H1 (cell line): ENCODE data around the gene RAB8B. TPM values are rescaled to one million over a fixed set of nuclear protein-coding genes. Genes with fewer than 3 reads are reported as not detected.
A peak's percentile ranks its signal among the peaks of the same experiment; 100 is the strongest.

Experiments
- CTCF ChIA-PET: fragments of 300-600 bp; sonication (Branson Sonifier 250); formaldehyde crosslinking; loops from one replicate; lab custom pipeline; 2021; ENCODE audit not compliant: partially characterized antibody; lab: Charles Lee
- POLR2A ChIA-PET: fragments of 300-600 bp; sonication (Branson Sonifier 250); formaldehyde crosslinking; loops from one replicate; lab custom pipeline; 2021; ENCODE audit warnings: inconsistent platforms; ENCODE audit not compliant: partially characterized antibody; lab: Charles Lee
- DNase-seq, 2 experiments: peaks; one replicate each; pipeline versions ENCODE4 v3.0.0 to v3.0.0-alpha.2; 2010 to 2022; ENCODE audit warnings: low spot score in 2 of 2, low read depth in 1 of 2, mixed read lengths in 1 of 2
- FAIRE-seq: peaks from 2 replicates; lab custom pipeline; 2011; peaks lifted over from hg19 to GRCh38; lab: Jason Lieb, UNC
- H2AFZ ChIP-seq: 2 replicates; pipeline ENCODE4 v1.8.1; 2012; ENCODE audit warnings: low read length, inconsistent platforms
- H2AK5ac ChIP-seq: 2 replicates; pipeline ENCODE4 v1.6.1; 2013; ENCODE audit warnings: low read depth, low read length
- H2BK120ac ChIP-seq: replicated peaks from 2 replicates; pipeline ENCODE3; 2013; ENCODE audit warnings: low read depth, low read length, inconsistent platforms
- H2BK12ac ChIP-seq: 2 replicates; pipeline ENCODE4 v1.6.1; 2013; ENCODE audit warnings: low read depth, low read length
- H2BK15ac ChIP-seq: 2 replicates; pipeline ENCODE4 v1.6.1; 2013; ENCODE audit warnings: low read length
- H2BK20ac ChIP-seq: 2 replicates; pipeline ENCODE4 v1.6.1; 2013; ENCODE audit warnings: low read length
- H2BK5ac ChIP-seq: 2 replicates; pipeline ENCODE4 v1.6.1; 2013; ENCODE audit warnings: low read depth, low read length
- H3K14ac ChIP-seq: 2 replicates; pipeline ENCODE4 v1.6.1; 2013; ENCODE audit warnings: inconsistent platforms; ENCODE audit not compliant: insufficient read length
- H3K18ac ChIP-seq: 2 replicates; pipeline ENCODE4 v1.6.1; 2013; ENCODE audit warnings: low read length; ENCODE audit errors: extremely low read depth
- H3K23ac ChIP-seq: 2 replicates; pipeline ENCODE4 v1.6.1; 2013; ENCODE audit warnings: inconsistent platforms; ENCODE audit not compliant: insufficient read length
- H3K23me2 ChIP-seq: 2 replicates; pipeline ENCODE4 v1.6.1; 2013; ENCODE audit warnings: low read depth, low read length
- H3K27ac ChIP-seq: 2 replicates; pipeline ENCODE4 v1.6.1; 2011; ENCODE audit warnings: low read depth, low read length, inconsistent platforms
- H3K27me3 ChIP-seq, 4 experiments: replicated peaks in 1 of 4; 1 replicate in 1 of 4; 2 replicates in 3 of 4; pipeline versions ENCODE4 v1.6.1 to v1.8.1; 2011 to 2013; ENCODE audit warnings: low read length in 3 of 4, mild to moderate bottlenecking in 3 of 4, inconsistent platforms in 2 of 4, mixed read lengths in 2 of 4, moderate library complexity in 1 of 4; ENCODE audit not compliant: control insufficient read depth in 3 of 4, insufficient read depth in 3 of 4; ENCODE audit errors: extremely low read depth in 1 of 4
- H3K36me3 ChIP-seq, 4 experiments: 2 replicates each; pipeline versions ENCODE4 v1.6.1 to v1.8.1; 2011 to 2013; ENCODE audit warnings: mild to moderate bottlenecking in 4 of 4, low read length in 3 of 4, moderate library complexity in 2 of 4, control low read depth in 1 of 4, inconsistent platforms in 1 of 4; ENCODE audit not compliant: insufficient read depth in 4 of 4, control insufficient read depth in 2 of 4
- H3K4ac ChIP-seq: replicated peaks from 2 replicates; pipeline ENCODE3; 2013; ENCODE audit warnings: low read length, low read depth, mixed read lengths, inconsistent platforms; ENCODE audit not compliant: insufficient read length
- H3K4me1 ChIP-seq, 4 experiments: replicated peaks in 1 of 4; 1 replicate in 1 of 4; 2 replicates in 3 of 4; pipeline versions ENCODE4 v1.6.1 to v1.8.1; 2011 to 2013; ENCODE audit warnings: low read length in 3 of 4, inconsistent platforms in 2 of 4, mixed read lengths in 1 of 4; ENCODE audit not compliant: insufficient read depth in 4 of 4, control insufficient read depth in 3 of 4
- H3K4me2 ChIP-seq, 2 experiments: 2 replicates each; pipeline versions ENCODE4 v1.6.1 to v1.8.1; 2011 to 2013; ENCODE audit warnings: low read depth in 2 of 2, low read length in 2 of 2, control low read depth in 1 of 2, inconsistent platforms in 1 of 2, mild to moderate bottlenecking in 1 of 2; ENCODE audit not compliant: insufficient read depth in 1 of 2
- H3K4me3 ChIP-seq, 4 experiments: fragments of 200-600, 300-600 bp in 1 of 4; sonication (generic), shearing (Covaris generic), sonication (Bioruptor Twin) in 1 of 4; 2 replicates each; pipeline versions ENCODE4 v1.5.1 to v1.8.1; 2011 to 2016; ENCODE audit warnings: low read length in 4 of 4, low read depth in 3 of 4, control low read depth in 2 of 4, inconsistent platforms in 2 of 4, mild to moderate bottlenecking in 2 of 4, mixed read lengths in 1 of 4, moderate library complexity in 1 of 4; ENCODE audit not compliant: insufficient read depth in 2 of 4; ENCODE audit errors: extremely low read depth in 1 of 4
- H3K56ac ChIP-seq: replicated peaks from 2 replicates; pipeline ENCODE3; 2013; ENCODE audit warnings: low read depth, mild to moderate bottlenecking, mixed read lengths, low read length, inconsistent platforms; ENCODE audit not compliant: insufficient read length
- H3K79me1 ChIP-seq: 2 replicates; pipeline ENCODE4 v1.6.1; 2013; ENCODE audit warnings: low read depth, low read length, control low read depth
- H3K79me2 ChIP-seq, 2 experiments: 2 replicates each; pipeline versions ENCODE4 v1.6.1 to v1.8.1; 2012 to 2013; ENCODE audit warnings: low read length in 2 of 2, mild to moderate bottlenecking in 2 of 2, inconsistent platforms in 1 of 2; ENCODE audit not compliant: insufficient read depth in 2 of 2, control insufficient read depth in 1 of 2
- H3K9ac ChIP-seq, 4 experiments: replicated peaks in 1 of 4; 1 replicate in 1 of 4; 2 replicates in 3 of 4; pipeline versions ENCODE4 v1.6.1 to v1.8.1; 2011 to 2013; ENCODE audit warnings: low read depth in 3 of 4, low read length in 3 of 4, control low read depth in 2 of 4, mild to moderate bottlenecking in 2 of 4, moderate library complexity in 2 of 4, inconsistent platforms in 1 of 4; ENCODE audit errors: extremely low read depth in 1 of 4
- H3K9me3 ChIP-seq, 2 experiments: 2 replicates each; pipeline versions ENCODE4 v1.6.1 to v1.8.1; 2012 to 2013; ENCODE audit warnings: mild to moderate bottlenecking in 2 of 2, moderate library complexity in 2 of 2, control low read depth in 1 of 2, inconsistent platforms in 1 of 2, low read depth in 1 of 2, low read length in 1 of 2, mixed read lengths in 1 of 2; ENCODE audit not compliant: insufficient read depth in 2 of 2
- H4K20me1 ChIP-seq, 2 experiments: replicated peaks in 1 of 2; 2 replicates each; pipeline versions ENCODE3 to v1.8.1; 2011 to 2013; ENCODE audit warnings: inconsistent platforms in 2 of 2, low read length in 2 of 2, mild to moderate bottlenecking in 1 of 2; ENCODE audit not compliant: insufficient read depth in 2 of 2, control insufficient read depth in 1 of 2
- H4K5ac ChIP-seq: 2 replicates; pipeline ENCODE4 v1.6.1; 2013; ENCODE audit warnings: low read length, low read depth, mixed read lengths, inconsistent platforms; ENCODE audit not compliant: insufficient read length
- H4K8ac ChIP-seq: 2 replicates; pipeline ENCODE4 v1.8.0; 2013; ENCODE audit warnings: mild to moderate bottlenecking, moderate library complexity, low read length, inconsistent platforms; ENCODE audit not compliant: insufficient read depth; ENCODE audit errors: extremely low read depth
- H4K91ac ChIP-seq: replicated peaks from 2 replicates; pipeline ENCODE3; 2013; ENCODE audit warnings: low read length, mixed read lengths, inconsistent platforms; ENCODE audit not compliant: insufficient read length
- CBX8 ChIP-seq: fragments of 300-800, 300-1000 bp; sonication (generic); IDR thresholded peaks from 2 replicates; pipeline ENCODE4 v1.7.1; 2016; ENCODE audit warnings: low read depth, low read length, borderline replicate concordance
- CEBPB ChIP-seq: IDR thresholded peaks from 2 replicates; pipeline ENCODE4 v1.6.1; 2012; ENCODE audit warnings: low read depth, low read length
- CREB1 ChIP-seq: IDR thresholded peaks from 2 replicates; pipeline ENCODE4 v1.6.1; 2012; ENCODE audit warnings: inconsistent platforms
- GTF2F1 ChIP-seq: IDR thresholded peaks from 2 replicates; pipeline ENCODE4 v1.6.1; 2012; ENCODE audit warnings: low read depth, low read length, improper control_type of control experiment, borderline replicate concordance
- KDM1A ChIP-seq: fragments of 200-600, 300-600 bp; sonication (generic); IDR thresholded peaks from 2 replicates; pipeline ENCODE4 v1.7.1; 2016; ENCODE audit warnings: mild to moderate bottlenecking, low read length, borderline replicate concordance
- KDM4A ChIP-seq: IDR thresholded peaks from one replicate; pipeline ENCODE4 v1.7.1; 2012; ENCODE audit warnings: low read depth, mild to moderate bottlenecking, moderate library complexity, low read length, inconsistent platforms; ENCODE audit not compliant: severe bottlenecking
- MAFK ChIP-seq: IDR thresholded peaks from 2 replicates; pipeline ENCODE4 v1.6.1; 2012; ENCODE audit warnings: low read depth, mild to moderate bottlenecking, improper control_type of control experiment, low read length
- MAX ChIP-seq: IDR thresholded peaks from 2 replicates; pipeline ENCODE4 v1.6.1; 2012; ENCODE audit warnings: inconsistent platforms
- PHF8 ChIP-seq: fragments of 200-600 bp; sonication (generic); conservative IDR thresholded peaks from 2 replicates; pipeline ENCODE4 v1.7.1; 2012; ENCODE audit warnings: low read depth, mild to moderate bottlenecking, inconsistent platforms, low read length, moderate library complexity
- RBBP5 ChIP-seq: IDR thresholded peaks from 2 replicates; pipeline ENCODE4 v1.7.1; 2012; ENCODE audit warnings: low read depth, mild to moderate bottlenecking, inconsistent platforms, low read length, moderate library complexity, borderline replicate concordance
- SP4 ChIP-seq: IDR thresholded peaks from 2 replicates; pipeline ENCODE4 v1.6.1; 2012; ENCODE audit warnings: low read length, inconsistent platforms
- SRF ChIP-seq: IDR thresholded peaks from 2 replicates; pipeline ENCODE4 v1.6.1; 2011; ENCODE audit warnings: mild to moderate bottlenecking, low read depth, low read length, moderate library complexity
- ZNF274 ChIP-seq: IDR thresholded peaks from 2 replicates; pipeline ENCODE4 v1.7.0; 2012; ENCODE audit warnings: low read length, borderline replicate concordance; ENCODE audit errors: extremely low read depth
- WGBS, 2 experiments: shearing (Covaris generic) in 1 of 2; methylation state at CpG; one replicate each; pipeline versions ENCODE4 v1.1.6 to v1.1.7; 2013 to 2015; ENCODE audit warnings: low lambda C conversion rate in 2 of 2, mixed read lengths in 2 of 2, inconsistent platforms in 1 of 2, low coverage in 1 of 2, missing lambda C conversion rate in 1 of 2; ENCODE audit not compliant: insufficient replicate concordance in 2 of 2, insufficient coverage in 1 of 2, insufficient read length in 1 of 2; ENCODE audit errors: extremely low coverage in 1 of 2, missing lambda C conversion rate in 1 of 2; 5-methylcytosine and 5-hydroxymethylcytosine counted together
- polyA plus RNA-seq, 7 experiments: library from polyadenylated mRNA; depleted of rRNA in 3 of 7; stranded (reverse) in 5 of 7; unstranded in 2 of 7; fragments of >200 nt in 5 of 7; fragments of 200-250 nt in 2 of 7; gene quantifications; 1 replicate in 5 of 7; 2 replicates in 1 of 7; 4 replicates in 1 of 7; pipeline versions ENCODE4 v1.2.1 to v1.2.3, GENCODE V29; 2011 to 2013; ENCODE audit warnings: missing spikeins in 2 of 7, mixed read lengths in 2 of 7
- total RNA-seq: library from RNA; stranded (reverse); fragmentation: NEBNext Ultra II Directional; extraction: Animal tissue kit (Norgen Biotek cat#: 25700); gene quantifications from 2 replicates; pipeline ENCODE4 v1.2.1, GENCODE V29; 2021

Gene RAB8B
- total and polyA plus RNA-seq, 2 of the 8 experiments (the other 6 are each of a cell fraction or from before 2014, with no cell fraction given) = 9.5 to 47.8 TPM

- no peaks in the 10 kb centered on the region for H3K36me3 ChIP-seq
- no peak overlapping the region for H2BK15ac ChIP-seq
- no peak overlapping the region for H3K4ac ChIP-seq
- H3K27me3 ChIP-seq = no peaks in the 10 kb centered on the region
- H2BK20ac ChIP-seq = no peak overlapping the region
- no peak overlapping the region for H3K23ac ChIP-seq
- H3K27ac ChIP-seq = no peak overlapping the region
- ChIA-PET CTCF (interaction anchor here (1.0 kb wide), 1 partner anchor 26 kb away, joined by 4 read pairs; no protein-coding TSS in a partner anchor), POLR2A (interaction anchor here (1.2 kb wide), 1 partner anchor 19 kb away, joined by 3 read pairs; no protein-coding TSS in a partner anchor)
- H4K91ac ChIP-seq = no peak overlapping the region
- no peak for DNase-seq
- no peak overlapping the region for H2BK5ac ChIP-seq
- no peak overlapping the region for H2BK12ac ChIP-seq
- H3K14ac ChIP-seq = no peak overlapping the region
- H3K79me2 ChIP-seq = peaks cover 0 to 27% of the 10 kb centered on the region in 2 experiments; a peak in 2 of 4 replicates
- H2BK120ac ChIP-seq = no peak overlapping the region
- H3K4me2 ChIP-seq = no peak overlapping the region
- H4K5ac ChIP-seq = no peak overlapping the region
- no peak overlapping the region for H3K56ac ChIP-seq
- no peaks in the 10 kb centered on the region for H3K9me3 ChIP-seq
- H4K20me1 ChIP-seq = no peaks in the 10 kb centered on the region
- H2AFZ ChIP-seq = no peak overlapping the region
- no peak for FAIRE-seq
- no peak overlapping the region for H2AK5ac ChIP-seq
- WGBS, 2 experiments = 100% methylated on average over 1 of the region's 3 CpGs; no CpG with 5 or more reads in 1 of the 2 experiments
- H4K8ac ChIP-seq = peak overlapping the region; percentile 18; the same call in 1 of the 2 replicates
- peaks cover 2% of the 10 kb centered on the region; the same call in 1 of the 2 replicates for H3K79me1 ChIP-seq
- H3K18ac ChIP-seq = no peak overlapping the region
- H3K4me1 ChIP-seq = peaks cover 0 to 7% (median 0%) of the 10 kb centered on the region in 4 experiments; a peak in 1 of 7 replicates
- no peak overlapping the region for H3K4me3 ChIP-seq
- TF ChIP-seq KDM4A (no peak), MAFK (no peak), RBBP5 (no peak), SRF (no peak), KDM1A (no peak), CREB1 (no peak), GTF2F1 (no peak), CBX8 (no peak), MAX (no peak), CEBPB (no peak), PHF8 (no peak), SP4 (no peak), ZNF274 (no peak)
- no peak overlapping the region for H3K9ac ChIP-seq
- no peaks in the 10 kb centered on the region for H3K23me2 ChIP-seq
These were observed 29.8 kb downstream of the RAB8B start for GRCh38 chr15:63219196-63219710.
